C4-2B (cell line): Measurements from ENCODE around the gene MYLK.

Experiments used
- ZFX ChIP-seq: fragments of 450-650 bp; IDR thresholded peaks from 2 replicates; pipeline ENCODE4 v1.6.1; 2017
- TF ChIP-seq, protein P1 (sequence below): fragments of 450-650 bp; conservative IDR thresholded peaks from 2 replicates; pipeline ENCODE4 v1.5.1; 2017; ENCODE audit warnings: mild to moderate bottlenecking

- TF ChIP-seq, protein P1, sequence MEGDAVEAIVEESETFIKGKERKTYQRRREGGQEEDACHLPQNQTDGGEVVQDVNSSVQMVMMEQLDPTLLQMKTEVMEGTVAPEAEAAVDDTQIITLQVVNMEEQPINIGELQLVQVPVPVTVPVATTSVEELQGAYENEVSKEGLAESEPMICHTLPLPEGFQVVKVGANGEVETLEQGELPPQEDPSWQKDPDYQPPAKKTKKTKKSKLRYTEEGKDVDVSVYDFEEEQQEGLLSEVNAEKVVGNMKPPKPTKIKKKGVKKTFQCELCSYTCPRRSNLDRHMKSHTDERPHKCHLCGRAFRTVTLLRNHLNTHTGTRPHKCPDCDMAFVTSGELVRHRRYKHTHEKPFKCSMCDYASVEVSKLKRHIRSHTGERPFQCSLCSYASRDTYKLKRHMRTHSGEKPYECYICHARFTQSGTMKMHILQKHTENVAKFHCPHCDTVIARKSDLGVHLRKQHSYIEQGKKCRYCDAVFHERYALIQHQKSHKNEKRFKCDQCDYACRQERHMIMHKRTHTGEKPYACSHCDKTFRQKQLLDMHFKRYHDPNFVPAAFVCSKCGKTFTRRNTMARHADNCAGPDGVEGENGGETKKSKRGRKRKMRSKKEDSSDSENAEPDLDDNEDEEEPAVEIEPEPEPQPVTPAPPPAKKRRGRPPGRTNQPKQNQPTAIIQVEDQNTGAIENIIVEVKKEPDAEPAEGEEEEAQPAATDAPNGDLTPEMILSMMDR = no peak
- TF ChIP-seq ZFX = no peak
Measured at GRCh38 chr3:123750659-123751420, 133.3 kb downstream of the MYLK start.
